ENCODE measurements around the gene NOL3.
"Not testable (repeated sequence)": the region's sequence is repeated elsewhere in the genome, so short reads cannot be mapped to it uniquely, and the experiment has no call there.

The NOL3 gene

DNA sequence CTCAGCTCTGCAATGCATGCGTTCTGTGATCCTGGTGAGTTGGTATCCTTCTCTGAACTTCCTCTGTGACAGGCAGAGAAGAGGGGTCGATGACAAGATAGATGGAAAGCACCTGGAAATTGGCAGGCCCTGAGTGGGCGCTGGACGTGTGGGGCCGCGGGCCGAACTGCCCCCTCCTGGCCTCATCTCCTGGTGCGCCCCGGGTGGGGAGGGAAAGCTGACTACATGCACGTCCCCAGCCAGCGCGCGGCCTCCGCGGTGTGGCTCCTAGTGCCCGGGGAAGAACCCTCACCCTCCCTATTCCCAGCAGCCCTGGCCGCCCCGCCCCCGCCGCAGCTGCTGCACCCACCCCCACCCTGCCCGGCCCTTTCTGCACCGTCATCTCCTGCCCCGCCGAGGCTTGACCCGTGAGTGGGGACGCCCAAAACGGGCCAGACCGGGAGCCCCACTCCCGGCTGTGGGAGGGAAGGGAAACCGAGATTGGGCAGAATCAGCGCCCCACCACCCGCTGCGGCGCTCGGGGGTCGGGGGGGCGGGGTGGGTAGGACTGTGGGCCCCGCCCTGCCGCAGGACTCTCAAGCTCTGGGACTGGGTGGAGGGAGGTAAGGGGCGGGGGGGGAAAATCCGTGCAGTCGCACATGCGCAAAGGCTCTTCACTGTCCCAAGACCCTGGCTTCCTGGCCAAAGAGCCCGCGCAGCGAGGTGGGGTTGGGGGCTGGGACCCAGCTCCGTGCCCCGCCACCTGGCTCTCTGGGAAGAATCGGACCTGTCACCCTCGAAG lies at the start of gene NOL3:
TSS of gene NOL3 (plus strand) at position 371 of the 781 bp plus-strand sequence.
- DNase-seq, result no peak

DNA sequence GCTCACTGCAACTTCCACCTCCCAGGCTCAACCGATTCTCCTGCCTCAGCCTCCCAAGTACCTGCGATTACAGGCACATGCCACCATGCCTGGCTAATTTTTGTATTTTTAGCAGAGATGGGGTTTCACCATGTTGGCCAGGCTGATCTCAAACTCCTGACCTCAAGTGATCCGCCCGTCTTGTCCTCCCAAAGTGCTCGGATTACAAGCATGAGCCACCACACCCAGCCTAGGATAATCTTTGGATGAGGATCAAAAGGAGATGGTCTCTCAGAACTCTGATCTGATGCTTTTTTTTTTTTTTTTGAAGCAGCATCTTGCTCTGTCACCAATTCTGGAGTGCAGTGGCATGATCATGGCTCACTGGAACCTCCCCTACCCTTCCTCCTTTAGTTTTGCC lies 47.5 kb upstream of the NOL3 start:
- not testable (repeated sequence) for DNase-seq

DNA sequence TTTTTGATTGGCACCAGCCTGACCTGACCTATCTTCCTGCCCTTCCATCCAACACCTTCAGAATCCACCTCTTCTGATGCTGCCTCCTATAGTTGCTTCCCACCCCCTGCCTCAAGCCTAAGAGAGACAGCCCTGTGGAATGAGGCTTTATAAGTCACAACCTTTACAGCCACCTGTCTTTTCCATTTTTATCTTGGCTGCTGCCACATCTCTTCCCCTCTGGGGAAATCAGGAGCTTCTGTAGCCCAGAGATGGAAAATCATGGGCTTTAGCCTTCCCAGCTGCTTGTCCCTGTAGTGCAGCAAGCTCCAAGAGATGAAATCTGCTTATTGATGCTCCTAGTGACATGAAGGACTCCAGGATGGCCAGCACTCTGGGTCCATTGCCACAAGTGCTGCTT lies 41.9 kb upstream of the NOL3 start:
- no peak for DNase-seq

DNA sequence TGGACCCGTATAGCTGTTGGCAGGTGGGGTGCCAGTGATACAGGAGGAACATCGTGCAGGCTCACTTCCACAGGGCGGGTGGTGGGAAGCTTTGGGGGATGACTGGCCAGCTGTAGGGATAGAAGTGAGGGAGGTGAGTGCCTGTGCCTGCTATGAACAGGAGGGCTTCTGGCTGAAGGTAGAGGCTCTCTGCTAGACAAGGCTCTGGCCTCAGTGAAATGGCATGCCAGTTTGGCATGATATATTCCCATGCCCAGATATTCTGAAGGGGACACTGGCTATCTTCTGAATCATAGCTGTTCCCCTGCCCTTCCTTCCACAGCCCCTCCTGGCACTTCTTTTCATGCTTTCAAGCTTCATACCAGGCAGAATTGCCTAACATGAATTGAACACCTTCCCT lies 41.5 kb upstream of the NOL3 start:
- DNase-seq, result no peak

DNA sequence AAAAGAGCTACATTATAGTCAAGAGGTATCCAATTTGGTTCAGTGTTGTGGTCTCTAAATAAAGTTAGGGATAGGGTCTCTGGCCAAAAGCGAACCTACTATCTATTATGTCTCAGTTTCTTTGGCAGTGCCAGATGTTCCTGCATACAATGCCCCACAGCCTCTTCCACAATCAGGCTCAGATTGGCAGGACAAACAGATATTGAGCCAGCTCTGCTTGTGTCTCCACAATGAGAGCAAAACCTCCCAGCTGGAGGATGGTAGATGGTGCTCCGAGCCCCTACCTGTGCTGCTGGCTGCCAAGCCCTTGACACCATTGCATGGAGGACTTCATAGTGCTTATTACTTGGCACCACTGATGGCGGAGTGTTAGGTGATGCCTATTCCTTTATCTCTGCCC lies 40.9 kb upstream of the NOL3 start:
- no peak for DNase-seq

DNA sequence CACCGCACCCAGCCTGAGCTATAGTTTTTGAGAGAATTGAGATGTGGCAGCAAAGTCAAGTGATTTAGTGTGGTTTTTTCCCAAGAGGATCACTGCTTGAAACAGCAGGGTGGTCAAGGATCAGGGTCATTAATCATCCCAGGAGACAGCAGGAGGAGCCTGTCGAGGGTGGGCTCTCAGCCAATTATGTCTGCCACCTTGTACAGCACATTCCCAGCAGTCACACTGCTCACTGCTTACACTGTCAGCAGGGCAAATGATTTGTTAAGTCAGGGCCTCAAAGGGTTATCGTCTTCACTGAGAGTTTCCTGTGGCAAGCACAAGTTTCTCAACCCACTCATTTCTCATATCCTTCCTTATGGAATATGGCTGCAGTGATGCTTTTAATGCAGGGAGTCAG lies 32.7 kb upstream of the NOL3 start:
- no peak for DNase-seq

DNA sequence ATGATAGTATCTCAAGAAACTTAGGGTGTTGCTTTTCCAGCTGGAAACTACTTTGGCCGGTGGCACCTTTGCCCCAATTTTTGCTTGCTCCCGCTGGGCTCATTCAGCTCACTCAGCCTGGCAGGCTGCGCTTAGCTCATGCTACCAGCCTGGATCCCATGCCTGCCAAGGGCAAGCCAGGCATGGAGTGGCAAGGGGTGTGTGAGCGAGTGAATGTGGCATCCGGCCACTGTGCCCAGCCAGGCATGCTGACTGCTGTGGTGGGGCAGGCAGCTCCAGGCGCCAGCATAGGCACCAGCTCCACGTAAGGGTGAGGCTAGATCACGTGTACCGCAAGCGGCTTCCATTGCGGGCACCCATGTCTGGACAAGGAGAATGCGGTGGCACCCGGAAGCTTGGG lies 28.9 kb upstream of the NOL3 start:
- no peak for DNase-seq

DNA sequence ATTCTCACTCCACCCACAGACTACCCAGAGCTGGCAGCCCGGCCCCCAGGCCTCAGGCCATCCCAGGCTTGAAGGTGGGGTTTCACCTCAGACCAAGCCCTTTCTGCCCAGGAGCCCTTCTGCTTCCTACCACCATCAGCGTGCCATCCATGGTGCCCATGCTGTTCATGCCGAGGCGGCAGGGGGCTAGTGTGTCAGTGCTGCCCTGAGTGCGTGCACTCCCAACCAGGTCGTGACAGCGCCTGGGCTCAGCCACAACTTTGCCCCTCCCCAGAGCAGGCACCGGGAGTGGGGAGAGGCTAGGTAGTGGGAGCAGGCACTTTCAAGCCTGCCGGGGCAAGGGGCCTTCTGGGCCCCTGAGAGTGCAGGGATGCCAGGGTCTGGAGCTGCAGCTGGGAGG lies 28.0 kb upstream of the NOL3 start:
- no peak for DNase-seq

DNA sequence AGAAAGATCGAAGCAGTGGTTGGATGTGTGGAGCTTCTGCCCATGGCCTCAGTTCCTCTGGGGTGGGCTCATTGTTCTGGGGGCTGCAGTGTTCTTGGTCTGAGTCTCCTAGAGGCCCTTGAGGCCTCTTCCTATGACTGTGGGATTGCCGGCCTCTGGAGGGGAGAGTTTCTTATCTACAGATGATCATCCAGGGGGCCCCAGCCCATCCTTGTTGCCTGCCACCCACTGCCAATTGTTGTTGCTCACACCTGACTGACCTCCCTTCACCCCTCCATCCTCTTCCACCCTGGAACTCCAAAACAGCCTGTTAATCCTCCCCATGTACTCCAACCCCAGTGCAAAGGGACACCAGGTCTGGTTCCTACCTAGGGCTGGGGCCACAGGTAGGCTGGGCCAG lies 25.4 kb upstream of the NOL3 start:
- no peak for DNase-seq

DNA sequence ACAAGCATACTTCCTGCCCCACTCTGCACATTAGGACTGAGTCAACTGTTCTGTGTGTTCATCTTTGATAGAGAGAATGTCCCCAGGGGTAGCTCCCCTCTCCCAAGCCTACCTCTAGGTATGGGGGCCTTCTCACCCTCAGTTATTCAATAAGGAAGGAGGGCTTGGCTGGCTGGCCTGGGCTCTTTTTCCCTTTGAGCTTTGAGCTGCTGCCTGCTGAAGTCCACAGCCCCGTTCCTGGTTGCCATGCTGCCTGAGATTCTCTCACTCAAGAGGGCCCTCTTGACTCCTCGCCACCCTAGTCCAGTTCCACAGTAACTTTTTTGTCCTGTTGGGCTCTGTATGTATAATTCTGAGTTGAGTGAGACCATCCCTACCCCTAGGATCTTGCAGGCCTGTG lies 24.6 kb upstream of the NOL3 start:
- no peak for DNase-seq

DNA sequence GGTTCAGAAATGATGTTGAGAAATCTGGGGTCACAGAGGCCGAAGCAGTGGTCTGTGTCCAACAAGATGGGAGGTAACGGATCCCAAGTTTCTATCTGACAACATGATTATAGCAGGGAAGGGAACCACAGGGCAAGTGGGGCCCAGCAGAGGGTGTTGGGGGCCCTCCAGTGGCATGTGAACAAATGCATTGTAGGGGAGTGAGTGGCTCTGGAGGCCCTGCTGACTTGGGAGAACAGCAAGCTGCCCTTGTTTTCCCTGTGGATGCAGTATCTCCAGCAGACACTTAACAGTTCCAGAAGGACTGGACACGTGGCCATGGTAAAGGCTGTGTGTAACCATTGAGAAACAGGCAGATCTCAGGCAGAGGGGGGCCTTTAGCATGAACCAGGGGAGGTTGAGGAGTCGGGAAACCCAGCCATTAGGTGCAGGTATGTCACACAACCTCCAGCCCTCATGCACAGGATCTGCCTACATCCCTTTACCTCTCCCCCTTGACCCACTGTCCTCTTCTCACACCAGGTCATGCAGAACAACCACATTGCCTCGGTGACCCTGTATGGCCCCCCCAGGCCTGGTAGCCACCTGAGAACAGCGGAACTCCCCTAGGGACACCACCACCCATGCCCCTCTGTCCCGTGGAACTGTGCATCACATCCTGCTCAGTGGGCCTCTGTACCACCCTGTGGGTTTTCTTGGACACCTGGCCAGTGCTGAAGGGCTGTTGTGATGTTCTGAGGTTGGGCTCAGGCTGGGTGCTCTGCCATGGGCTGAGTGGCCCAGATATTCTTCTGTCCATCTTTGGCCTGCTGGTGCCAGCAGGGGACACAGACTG lies 23.6 kb upstream of the NOL3 start:
- DNase-seq, result no peak

DNA sequence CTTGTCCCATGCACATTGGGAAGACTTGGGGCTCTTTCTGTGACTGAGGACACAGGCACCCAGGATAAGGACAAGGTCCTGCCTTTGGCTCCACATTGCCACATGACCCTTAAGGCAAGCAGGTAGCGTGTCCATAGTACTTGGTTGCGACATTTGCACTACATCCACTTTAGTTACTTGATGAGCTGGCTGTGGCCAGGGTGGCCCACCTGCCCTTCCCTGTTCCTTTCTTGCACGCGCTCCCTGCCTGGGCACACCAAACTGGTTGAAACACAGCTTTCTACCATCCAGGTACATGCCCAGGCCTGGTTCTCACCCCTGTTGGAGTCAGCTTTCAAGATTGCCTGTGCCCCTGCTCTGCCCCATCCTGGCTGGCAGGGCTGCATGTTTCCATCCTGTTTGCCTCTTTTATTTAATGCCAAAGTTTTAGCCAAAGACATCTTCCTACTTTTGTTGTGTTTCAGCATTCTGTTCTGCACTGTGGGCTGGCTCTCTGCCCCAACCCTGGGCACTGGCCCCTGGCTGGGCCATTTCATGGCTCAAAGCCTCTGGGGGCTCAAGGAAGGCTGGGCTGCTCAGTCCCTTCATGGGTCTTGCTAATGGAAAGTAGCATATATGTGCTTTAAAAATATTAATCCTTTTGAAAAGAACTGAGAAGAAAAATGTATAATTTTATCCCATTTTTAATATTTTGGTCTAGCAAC lies 22.7 kb upstream of the NOL3 start:
- DNase-seq, result no peak

DNA sequence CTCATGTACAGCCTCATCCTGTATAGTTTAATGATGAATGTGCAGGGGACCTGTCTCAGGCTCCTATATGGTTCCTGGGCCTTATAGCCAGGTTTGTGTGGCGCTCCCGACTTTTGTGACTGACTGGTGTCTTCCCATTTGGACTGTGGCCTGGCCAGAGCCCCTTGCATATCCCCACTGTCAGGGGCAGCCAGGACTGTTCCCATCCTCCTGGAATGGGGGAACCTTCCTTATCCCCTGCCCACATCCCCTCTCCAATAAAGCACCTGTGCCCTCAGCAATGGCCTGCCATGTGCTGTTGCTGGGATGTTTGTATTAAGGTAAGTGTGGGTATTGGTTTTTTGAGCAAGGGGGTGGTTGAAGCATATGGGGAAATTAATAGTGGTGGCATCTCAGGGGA lies 22.1 kb upstream of the NOL3 start:
- DNase-seq, result no peak

DNA sequence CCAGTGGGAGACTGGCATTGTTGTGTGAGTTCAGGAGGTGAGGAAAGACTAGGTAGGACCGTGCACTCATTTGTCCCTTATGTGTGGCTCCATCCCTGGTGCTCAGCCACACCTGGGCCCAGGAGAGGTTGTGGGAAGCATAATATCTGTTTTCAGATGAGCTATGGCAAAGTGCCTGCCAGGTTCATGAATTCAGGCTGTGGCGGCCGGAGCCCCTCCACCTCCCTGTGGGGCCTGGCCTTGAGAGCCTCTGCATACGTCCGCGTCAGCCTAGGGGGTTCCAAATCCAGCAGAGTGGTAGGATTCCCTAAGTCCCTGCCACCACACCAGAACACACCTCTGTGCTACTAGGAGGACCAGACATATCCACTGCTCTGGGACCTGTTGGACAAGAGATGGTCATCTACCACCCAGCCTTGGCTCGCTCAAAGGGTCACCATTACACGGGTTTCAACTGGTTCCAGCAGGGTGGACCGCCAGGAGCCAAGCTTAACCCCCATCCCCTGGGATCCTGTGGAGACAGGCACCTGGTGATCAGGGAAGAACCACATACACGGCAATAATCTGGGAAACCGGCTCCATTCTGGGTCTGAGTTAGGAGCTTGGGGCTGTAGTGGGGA lies 21.6 kb upstream of the NOL3 start:
- no peak for DNase-seq

DNA sequence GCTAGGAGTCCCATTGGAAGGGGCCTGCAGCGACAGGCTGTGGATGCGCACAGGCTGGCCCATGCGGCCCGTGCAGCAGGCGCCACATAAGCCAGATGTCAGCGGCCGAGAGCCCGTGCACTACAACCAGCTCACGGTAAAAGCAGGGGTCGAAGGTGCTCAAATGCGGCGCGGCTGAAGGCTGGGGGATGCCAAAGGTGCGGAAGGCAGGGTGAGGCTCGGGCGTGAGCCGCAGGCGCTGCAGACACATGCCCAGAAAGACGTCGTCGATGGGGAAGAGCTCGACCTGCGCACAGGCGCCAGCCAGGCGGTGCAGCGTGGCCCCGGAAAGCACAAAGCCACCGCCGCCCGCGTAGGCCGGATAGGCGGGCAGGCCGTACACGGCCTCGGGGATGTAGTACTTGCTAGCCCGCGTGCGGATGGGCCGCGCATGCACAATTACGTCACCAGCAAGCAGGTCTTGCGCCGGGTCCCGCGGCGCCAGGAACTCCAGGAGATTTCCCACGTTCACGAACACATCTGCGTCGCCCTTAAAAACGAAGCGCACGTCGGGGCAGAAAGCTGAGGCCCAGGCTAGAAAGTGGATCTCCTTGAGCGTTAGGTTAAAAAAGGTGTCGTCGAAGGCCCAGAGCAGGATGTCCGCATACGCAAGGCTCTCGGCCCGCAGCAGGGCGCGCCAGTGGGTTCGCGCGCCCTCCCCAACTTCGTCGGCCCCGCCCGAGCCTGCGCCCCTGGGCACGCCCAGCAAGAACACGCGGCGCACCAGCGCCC lies 20.9 kb upstream of the NOL3 start:
- no peak for DNase-seq

DNA sequence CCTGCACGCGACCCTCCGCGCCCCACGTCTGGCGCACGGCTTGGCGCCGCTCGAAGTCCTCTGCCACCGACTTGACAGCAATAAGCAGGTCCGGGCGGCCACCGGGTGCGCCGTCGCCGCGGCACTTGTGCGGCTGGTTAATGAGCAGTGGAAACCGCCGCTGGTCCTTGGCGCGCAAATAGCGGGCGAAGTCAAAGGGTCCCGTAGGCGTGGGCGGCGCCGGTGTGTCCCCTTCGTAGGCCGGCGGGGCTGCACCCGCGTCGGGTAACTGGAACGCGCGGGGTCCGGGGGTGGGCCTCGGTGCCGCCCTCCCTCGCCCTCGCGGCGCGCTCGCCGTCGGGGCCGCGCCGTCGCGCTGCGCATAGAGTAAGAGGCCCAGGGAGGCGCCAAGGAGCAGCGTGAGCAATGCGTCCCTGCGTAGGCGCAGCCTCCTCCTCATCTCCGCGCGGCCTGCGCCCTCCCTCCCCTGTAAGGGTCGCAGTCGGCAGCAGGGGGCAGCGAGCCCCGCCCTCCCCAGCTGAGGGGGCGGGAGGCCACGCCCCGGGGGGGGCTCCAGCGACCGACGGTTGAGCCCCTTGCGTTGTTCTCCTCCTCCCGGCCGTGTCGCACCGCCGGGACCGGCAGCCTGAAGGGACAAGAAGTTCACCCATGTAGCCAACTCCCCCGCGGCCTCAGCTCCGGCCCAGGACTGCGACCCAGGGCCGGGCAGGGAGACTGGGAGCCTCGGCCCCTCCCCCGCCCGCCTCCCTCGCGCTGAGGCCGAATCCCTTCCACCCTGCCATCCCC lies 20.1 kb upstream of the NOL3 start:
- peak; percentile 14 for DNase-seq

DNA sequence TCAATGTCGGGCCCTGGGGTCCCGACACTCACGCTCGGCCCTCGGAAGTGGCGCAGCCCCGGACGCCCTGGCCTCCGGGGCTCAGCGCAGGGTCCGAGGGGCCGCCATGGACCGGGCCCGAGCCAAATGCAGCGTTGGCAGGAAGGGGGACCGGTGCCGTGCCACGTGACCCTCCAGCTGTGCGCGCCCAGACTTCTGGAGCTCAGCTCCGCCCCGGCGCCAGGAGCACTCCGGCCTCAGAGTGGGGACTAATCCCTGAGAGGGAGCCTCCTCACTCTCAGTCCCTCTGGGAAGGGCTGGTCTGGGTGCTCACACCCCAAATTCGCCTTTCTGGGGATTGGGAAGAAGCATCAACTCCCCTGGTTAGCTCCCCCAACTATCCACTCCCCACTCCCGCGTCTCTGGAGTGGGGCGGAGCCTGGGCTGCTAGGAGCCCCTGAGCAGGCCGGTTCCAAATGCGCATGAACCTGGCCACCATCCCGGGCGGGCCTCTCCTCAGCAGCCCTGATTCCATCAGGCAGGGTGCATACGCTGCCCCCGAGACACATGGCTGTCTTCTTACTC lies 19.4 kb upstream of the NOL3 start, which contains the start of gene B3GNT9:
TSS of gene B3GNT9 (minus strand) at position 166 of the 564 bp plus-strand sequence. CDS start 513 bp downstream, outside the sequence.
- peak; percentile 49 for DNase-seq

DNA sequence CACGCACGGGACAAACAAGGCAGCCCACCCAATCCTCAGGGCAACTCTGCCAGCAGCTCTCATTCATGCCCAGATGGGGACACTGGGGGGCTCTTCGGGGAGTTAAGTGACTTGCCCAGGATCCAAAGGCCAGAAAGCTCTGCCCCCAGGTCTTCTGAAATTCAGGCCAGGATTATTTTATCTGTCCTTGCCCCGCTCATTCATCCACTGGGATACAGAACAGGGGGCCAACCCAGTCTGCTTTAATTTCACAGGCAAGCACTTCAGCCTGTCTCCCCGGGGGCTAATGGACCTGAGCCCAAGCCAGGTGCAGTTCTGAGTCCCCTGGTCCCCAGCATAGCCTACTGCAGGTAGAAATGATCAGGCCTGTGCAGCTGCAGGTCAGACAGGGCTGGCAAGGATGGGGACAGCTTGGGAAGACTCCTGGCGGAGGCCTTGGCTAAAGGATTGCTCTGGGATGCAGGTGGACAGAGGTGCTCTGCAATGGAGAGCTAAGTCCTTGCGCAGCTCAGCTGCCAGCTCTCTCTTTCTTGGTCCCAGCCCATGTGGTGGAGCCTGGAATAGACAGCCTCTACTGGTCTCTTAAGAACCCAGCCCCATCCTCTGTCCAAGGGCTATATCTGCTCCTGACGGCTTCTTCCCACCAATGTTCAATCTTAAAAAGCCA lies 18.8 kb upstream of the NOL3 start:
- no peak for DNase-seq

DNA sequence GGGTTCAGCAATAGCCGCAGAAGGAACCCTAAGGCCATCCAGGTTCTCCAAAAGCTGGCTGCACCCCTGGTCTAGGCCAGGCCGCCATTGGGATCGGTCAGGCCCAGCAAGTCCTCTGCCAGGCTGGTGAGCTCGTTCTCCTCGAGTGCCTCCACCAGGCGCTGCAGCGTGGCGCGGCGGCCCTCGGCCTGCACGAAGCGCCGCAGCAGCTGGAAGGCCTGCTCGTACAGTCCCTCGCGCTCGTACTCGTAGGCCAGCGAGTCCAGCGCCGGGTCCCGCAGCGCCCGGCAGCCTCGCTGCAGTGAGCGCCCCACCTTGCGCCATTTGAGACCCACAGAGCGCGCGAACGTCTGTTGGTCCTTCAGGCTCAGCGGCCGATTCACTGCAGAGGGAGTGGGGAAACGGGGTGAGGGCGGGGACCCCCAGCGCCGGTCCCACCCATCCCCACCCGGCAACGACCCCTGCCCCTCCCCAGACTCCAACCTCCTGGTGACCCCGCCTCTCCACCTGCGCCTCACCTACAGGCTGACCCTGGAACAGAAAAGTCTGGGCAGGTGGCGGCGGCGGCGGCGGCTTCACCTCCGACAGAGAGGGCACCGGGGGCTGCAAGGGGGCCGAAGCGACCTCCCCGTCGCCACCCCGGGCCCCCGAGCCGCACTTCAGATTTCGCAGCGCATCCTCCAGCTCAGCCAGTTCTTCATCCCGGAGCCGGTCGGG lies 15.6 kb upstream of the NOL3 start:
- no peak for DNase-seq
